A549 treated with RU486 at 1 μM for 4 hours (cell line): Measurements from ENCODE around the gene LYPD5. TPM values are rescaled to one million over a fixed set of nuclear protein-coding genes. Genes with fewer than 3 reads are reported as not detected.

Source experiments
- total RNA-seq: library from RNA; stranded (reverse); fragments of 200-300 nt; extraction: Qiagen RNA extraction; gene quantifications from 5 replicates; pipeline ENCODE4 v1.2.3, GENCODE V29; 2022; ENCODE audit warnings: low read depth

Gene LYPD5, protein sequence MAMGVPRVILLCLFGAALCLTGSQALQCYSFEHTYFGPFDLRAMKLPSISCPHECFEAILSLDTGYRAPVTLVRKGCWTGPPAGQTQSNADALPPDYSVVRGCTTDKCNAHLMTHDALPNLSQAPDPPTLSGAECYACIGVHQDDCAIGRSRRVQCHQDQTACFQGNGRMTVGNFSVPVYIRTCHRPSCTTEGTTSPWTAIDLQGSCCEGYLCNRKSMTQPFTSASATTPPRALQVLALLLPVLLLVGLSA
- 0.14 to 0.22 TPM (median 0.15 TPM) in 3 of 5 replicates, not detected in the others for total RNA-seq

DNA sequence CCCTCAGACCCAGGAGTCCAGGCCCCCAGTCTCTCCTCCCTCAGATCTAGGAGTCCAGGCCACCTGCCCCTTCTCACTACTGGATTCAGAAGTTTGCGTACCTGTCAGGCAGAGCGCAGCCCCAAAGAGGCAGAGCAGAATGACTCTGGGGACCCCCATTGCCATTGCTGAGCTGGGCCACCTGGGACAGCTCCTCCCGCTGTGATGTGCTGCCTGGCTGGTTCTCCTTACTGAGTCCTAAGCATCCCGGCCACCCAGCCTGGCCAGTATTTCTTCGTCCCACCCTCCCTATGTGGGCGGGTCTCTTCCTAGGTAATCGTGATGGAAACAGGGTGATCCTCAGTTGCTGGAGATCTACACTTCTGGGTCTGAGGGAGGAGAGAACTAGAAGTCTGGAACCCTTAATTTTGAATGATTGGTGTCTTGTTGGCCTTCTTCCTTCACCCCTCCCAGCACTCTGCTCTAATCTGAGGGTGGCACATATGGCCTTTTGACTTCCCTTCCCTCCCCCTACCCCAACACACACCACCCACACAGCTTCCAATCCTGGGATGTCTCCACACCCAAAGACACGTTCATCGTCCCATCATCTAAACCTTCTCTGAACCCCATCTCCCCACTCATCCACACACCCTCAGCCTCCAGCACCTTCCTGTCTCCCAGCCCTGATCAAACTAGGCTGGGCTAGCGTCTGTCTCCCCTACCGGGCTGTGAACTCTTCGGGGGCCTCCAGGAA, at the start of gene LYPD5:
Gene LYPD5 (minus strand): TSS at position 232 of the 736 bp plus-strand sequence. CDS start 67 bp downstream, at position 165.

DNA sequence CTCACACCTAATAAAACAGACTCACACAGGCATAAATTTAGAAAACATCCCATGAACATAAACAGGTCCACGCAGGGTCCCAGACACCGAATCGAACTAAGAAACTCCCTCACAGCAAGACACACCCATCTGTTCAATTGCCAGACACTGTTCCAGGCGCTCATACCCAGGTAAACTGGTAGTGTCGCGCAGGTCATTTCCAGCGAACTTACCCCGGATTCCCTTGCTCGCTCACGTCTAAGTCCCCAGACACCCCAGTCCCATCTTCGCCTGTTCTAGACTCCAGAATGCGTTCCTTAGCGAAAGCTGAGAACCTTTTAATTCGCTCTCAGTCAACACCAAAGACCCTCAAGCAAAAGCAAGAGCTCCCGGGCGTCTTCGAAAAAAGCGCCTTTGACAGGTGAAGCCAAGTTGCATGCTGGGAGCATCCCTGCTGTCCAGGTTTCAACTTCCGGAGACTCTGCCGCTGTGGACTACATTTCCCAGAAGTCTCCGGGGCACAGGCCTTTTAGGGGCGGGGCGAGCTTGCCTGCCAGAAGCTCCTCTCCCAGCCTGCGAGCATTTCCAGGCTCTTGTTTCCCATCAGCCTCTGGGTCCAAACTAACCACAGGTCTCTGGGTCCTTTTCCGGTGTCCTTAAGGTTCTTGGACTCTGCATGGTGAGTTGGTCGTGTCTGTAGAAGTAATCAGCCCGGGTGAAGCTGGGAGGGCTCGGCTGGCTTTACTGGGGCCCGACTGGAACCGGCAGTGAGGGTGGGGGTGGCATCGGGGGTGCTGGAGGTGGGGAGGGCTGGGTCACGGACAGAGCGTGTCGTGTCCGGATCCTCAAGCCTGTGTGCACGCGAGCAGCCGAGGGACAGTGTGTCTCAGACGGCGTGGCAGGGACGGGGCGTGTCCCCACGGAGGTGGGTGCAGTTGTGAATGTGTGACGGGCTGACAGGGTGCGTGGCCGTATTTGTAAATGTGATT, 24.8 kb upstream of the LYPD5 start, which contains the start of gene ZNF283:
Gene ZNF283 (plus strand): TSS at position 535 of the 968 bp plus-strand sequence. CDS start 6,184 bp downstream, outside the sequence.

DNA sequence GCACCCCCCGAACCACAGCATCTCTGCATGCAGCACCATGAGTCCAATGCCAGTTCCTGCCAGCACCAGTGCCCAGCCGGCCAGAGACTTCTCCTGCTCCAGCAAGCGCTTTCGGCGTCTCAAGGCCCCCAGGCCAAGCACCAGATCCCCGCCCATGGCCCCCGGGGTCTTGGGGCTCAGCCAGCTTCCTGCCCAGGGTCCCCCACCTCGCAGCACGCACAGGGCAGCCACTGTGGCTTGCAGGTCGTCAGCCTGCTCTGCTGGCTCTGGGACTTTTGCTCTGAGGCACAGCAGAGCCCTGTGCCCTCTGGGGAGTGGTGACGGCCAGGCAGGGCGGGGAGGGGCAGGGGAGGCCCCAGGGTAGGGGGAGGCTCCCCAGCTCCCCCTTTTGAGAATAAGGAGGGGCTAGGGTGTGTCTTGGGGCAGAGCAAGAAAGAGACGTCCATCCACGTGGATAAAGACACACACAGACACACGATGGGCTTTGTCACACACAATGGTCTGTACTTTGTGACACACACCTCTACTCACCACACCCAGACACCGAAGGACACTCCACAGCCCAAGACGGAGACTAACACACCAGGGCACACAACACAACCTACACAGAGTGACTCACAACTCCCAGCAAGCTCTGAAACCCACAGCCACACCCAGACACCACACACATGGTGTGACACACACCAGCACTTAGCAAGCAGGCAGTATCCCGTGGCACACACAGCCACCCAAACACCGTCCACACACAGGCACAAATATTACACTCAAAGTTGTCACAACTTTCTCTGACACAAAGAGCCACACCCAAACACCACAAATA, 21.3 kb downstream of the LYPD5 start, which contains the start of gene KCNN4:
Gene KCNN4 (minus strand): TSS at position 268 of the 820 bp plus-strand sequence. CDS start 112 bp downstream, at position 156.

DNA sequence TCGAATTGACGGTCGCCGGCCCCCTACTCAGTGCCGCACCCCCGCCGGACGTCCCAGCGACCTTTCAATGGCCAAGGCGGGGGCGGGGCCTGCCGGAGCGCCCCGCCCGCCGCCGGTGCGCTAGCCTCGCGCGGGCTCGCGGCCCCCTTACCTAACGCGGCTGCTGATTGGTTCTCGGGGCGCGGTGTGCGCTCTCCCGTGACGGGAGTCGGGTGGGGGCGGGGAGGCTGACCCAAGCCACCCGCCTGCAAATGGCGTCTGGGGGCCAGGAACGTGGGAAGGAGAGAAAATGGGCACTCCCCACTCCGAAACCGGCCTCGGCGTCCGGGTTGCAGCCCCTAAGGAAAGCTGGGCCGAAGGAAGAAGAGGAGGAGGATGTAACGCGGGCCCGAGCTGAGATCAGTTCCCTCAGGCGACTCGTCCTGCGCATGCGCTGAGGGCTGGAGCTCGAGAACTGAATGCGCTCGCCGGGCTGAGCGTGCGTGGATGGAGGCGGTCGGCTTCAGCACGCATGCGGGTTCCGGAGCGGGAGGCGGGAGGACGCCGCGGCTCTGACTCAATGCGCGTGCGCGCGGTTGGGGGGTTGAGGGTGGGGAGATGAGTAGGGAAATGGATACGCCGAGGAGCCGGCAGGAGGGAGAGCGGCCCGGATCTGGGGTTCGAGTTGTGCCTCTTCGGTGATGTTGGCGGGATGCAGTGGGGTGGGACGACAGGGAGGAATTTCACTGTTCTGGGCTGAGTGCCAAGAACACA, 47.6 kb downstream of the LYPD5 start, which contains the start of gene SMG9:
Gene SMG9 (minus strand): TSS at position 460 of the 753 bp plus-strand sequence. CDS start 4,221 bp downstream, outside the sequence.

Other genes starting within 250 kb of the LYPD5 start
- 26.9 to 31.9 TPM (median 28.6 TPM) in 5 replicates for gene XRCC1, start 226.9 kb downstream of the LYPD5 start, total RNA-seq
- gene PINLYP, start 226.6 kb downstream of the LYPD5 start, total RNA-seq: 0.22 to 0.74 TPM (median 0.29 TPM) in 4 of 5 replicates, not detected in the other
- gene IRGQ, start 206.3 kb downstream of the LYPD5 start, total RNA-seq: 4.4 to 7.4 TPM (median 5.8 TPM) in 5 replicates
- 13.8 to 24.2 TPM (median 19.1 TPM) in 5 replicates for gene ZNF576, start 205.9 kb downstream of the LYPD5 start, total RNA-seq
- 0.67 to 1.0 TPM (median 0.78 TPM) in 5 replicates for gene SRRM5, start 190.4 kb downstream of the LYPD5 start, total RNA-seq
- gene ZNF428, start 182.8 kb downstream of the LYPD5 start, total RNA-seq: 45.6 to 68.6 TPM (median 62.8 TPM) in 5 replicates
- 6.2 to 10.2 TPM (median 9.1 TPM) in 5 replicates for gene CADM4, start 162.6 kb downstream of the LYPD5 start, total RNA-seq
- gene PLAUR, start 132.3 kb downstream of the LYPD5 start, total RNA-seq: 106 to 124 TPM (median 110 TPM) in 5 replicates
- gene IRGC, start 86.4 kb downstream of the LYPD5 start, total RNA-seq: not detected in 5 replicates
- gene SMG9, start 47.5 kb downstream of the LYPD5 start, total RNA-seq: 47.4 to 74.6 TPM (median 62.6 TPM) in 5 replicates
- gene KCNN4, start 21.5 kb downstream of the LYPD5 start, total RNA-seq: 42.9 to 63.2 TPM (median 58.7 TPM) in 5 replicates
- 3.6 to 6.6 TPM (median 4.3 TPM) in 5 replicates for gene ZNF283, start 24.9 kb upstream of the LYPD5 start, total RNA-seq
- 0.21 to 0.29 TPM (median 0.28 TPM) in 4 of 5 replicates, not detected in the other for gene ZNF404, start 81.5 kb upstream of the LYPD5 start, total RNA-seq
- gene ZNF45, start 132.8 kb upstream of the LYPD5 start, total RNA-seq: 10.1 to 12.5 TPM (median 11.8 TPM) in 5 replicates
- 0.37 to 1.1 TPM (median 0.53 TPM) in 5 replicates for gene ZNF221, start 148.8 kb upstream of the LYPD5 start, total RNA-seq
- gene ZNF155, start 181.7 kb upstream of the LYPD5 start, total RNA-seq: 2.2 to 3.6 TPM (median 3.1 TPM) in 5 replicates
- gene ZNF230, start 200.5 kb upstream of the LYPD5 start, total RNA-seq: 2.3 to 3.9 TPM (median 2.8 TPM) in 5 replicates
- 3.4 to 4.8 TPM (median 4.6 TPM) in 5 replicates for gene ZNF222, start 222.9 kb upstream of the LYPD5 start, total RNA-seq
- gene ZNF223, start 249.6 kb upstream of the LYPD5 start, total RNA-seq: 2.4 to 4.0 TPM (median 3.5 TPM) in 5 replicates